ENCODE data around the gene NAPB.
A peak's percentile ranks its signal among the peaks of the same experiment; 100 is the strongest.
"Not testable (repeated sequence)": the region's sequence is repeated elsewhere in the genome, so short reads cannot be mapped to it uniquely, and the experiment has no call there.

NAPB gene

DNA sequence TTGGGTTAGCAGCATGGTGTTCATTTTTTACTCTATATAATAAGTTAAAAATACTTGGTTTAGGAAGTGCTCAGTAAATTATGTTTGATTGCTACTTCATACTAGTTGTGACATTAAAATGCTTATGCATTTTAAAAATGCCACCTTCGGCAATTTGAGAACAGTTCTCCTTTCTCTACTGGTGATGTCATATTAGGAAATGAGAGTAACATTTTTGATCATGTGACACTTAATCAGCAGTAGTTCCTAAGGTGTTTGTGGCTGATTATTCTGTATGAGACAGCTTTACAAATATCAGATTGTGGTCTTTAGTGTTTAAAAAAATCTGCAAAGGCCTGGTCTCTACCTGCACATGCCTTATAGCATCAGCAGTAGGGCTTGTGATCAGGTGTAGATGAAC, 54.9 kb downstream of the NAPB start:
- DNase-seq: no peak

DNA sequence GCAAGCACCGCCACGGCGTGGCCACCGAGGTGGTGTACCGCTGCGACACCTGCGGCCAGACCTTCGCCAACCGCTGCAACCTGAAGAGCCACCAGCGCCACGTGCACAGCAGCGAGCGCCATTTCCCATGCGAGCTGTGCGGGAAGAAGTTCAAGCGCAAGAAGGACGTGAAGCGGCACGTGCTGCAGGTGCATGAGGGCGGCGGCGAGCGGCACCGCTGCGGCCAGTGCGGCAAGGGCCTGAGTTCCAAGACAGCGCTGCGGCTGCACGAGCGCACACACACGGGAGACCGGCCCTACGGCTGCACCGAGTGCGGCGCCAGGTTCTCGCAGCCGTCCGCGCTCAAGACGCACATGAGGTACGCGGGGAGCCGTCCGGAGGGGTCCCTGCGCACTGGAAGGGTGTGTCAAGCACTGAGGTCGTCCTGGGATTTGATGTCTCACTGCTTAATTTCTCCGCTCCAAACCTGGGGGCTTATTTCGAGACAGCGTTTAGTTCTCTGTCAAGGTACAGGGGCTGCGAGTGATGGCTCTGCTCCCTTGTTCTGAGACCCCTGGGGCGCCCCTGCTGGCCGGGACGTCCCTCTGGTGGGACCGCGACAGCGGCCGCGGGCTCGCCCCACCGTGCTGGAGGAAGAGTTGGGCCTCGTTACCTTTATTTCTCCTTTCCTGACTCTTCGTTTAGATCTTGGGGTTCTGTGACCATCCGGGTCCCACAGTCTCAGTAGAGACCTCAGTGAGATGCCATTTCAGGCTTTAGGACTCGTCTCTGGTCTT, 55.7 kb downstream of the NAPB start:
- no peak for DNase-seq

DNA sequence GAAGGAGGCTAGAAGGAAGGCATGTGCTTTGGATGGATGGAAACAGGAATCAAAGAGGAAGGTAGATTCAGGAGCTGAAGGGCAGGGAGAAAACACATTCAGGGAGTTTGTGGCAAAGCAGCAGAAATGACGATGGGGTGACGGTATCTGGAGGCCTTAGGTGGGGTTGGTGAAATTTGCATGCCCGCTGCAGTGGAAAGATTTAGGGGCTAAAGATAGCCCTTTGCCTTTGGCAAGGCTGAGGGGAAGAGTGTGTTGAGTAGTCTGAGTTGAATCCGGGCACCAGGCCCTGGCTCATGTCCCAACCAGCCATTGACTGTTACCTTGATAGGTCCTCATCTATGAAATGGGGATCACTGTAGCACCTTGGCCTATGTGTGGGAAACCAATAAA, 58.0 kb downstream of the NAPB start:
- no peak for DNase-seq

DNA sequence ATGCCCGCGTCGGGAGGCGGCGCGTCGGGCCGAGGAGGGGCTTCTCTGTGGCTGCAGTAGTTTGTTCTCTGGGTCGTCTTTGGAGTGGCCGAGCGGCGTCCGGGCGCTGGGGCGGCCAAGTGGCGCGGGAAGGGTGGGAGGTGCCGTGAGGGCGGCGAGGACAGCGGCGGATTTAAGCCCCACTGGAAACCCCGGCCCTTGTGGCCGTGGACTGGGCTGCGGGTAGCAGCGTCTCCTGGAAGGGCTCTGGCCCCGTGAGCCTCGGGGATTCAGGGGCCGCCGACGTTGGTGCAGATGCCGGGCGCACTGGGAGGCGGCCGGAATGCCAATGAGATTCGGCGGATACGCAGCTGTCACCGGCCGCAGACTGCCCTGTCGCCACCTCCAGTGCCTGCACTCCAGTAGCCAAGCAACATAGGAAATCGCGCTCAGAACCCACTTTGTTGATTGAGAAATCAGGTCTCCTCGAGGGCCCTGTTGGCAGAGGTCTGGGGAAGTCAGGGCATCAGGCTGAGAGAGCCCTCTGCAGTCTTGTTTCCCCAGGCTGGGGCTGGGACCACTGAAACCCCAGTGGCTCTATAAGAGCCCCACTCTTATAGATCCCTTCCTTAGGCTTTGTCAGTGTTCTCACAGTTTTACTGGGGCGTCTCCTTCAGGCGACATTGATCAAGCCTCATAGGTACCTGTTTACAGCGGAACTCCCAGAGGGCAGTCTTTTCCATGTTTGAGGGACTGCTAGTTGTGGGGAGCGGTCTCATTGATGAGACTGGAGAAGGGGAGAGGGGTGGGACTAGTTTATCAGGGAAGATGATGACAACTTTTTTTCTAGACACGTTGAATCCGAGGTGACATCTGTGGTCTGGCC, 58.7 kb downstream of the NAPB start:
- DNase-seq: no peak

DNA sequence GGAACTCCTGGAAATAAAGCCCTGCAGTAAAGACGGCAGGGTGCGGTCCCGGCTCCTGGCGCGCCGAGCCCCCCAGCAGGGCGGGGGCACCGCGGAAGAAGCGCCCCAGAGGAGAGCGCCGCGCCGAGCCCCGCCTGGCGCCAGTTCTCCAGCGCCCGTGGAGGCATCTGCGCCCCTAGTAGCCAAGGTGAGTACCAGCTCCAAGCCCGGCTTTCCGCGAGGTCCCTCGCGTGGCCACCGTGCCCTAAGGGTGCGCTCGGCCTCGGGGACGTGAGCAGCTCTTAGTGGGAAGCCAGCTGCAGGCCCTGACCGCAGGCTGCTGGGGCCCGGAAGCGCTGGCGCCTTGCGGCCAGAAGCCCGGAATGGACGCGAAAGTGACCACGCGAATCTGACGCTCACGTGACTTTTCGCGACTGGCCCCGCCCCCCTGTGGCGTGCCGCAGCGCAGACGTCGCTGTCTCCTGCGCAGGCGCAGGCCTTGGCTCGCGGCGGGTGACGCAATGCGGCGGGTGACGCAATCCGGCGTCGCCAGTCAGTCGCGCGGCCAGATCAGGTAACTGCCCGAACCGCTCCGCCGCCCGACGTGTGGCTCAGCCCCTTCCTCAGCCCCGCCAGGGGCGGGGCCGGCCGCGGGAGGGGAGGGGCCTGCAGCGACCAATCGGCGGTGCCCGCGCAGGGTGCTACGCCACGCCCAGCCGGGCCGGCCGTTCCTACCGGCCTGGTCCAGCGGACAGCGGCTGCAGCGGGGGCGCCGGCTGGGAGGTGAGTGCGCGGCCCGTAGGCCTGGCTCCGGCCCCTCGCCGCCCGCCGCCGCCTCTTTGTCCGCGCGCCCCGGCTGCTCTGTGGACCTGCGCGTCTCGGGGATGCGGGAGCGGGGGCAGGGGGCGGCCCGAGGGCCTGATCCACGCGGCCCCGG, 59.6 kb downstream of the NAPB start, which contains the start of gene GZF1:
Gene GZF1 (plus strand): TSS at position 707 of the 916 bp plus-strand sequence. CDS start 2,202 bp downstream, outside the sequence.
- DNase-seq: peak; percentile 97

DNA sequence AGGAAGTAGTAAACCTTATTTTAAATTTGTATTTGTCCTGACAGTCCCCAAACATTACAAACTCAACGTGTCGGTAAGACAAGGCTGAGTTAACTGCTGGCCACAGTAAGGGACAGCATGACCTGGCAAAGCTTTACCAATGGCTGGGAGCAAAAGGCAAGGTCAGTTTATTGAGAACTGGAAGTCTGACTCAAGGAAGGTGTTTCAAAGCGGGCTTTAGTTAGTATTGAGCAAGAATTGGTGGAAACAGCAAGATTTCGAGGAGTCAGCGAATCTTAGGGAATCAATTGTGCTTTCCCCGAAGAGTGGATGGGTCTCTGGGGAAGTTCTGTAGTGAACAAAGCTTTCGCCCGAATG, 60.2 kb downstream of the NAPB start:
- no peak for DNase-seq

DNA sequence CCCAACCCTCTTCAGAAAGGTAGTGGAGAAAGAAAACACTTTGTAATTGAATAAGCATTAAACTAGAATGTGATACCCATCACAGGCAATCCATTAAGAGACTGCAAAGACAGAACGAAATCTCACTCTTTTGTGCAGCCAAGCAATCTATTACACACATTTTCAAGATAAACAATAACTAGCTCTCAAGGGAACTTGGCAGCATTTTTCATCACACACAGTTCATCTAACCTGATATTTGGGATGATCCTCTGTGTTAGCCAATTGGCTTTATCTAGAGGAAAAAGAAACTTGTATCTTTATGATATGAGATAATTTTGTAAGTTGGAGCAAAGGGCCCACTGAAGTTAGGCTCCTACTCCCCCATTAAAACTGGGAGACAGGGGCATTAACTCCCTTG, 60.8 kb downstream of the NAPB start:
- no peak for DNase-seq

DNA sequence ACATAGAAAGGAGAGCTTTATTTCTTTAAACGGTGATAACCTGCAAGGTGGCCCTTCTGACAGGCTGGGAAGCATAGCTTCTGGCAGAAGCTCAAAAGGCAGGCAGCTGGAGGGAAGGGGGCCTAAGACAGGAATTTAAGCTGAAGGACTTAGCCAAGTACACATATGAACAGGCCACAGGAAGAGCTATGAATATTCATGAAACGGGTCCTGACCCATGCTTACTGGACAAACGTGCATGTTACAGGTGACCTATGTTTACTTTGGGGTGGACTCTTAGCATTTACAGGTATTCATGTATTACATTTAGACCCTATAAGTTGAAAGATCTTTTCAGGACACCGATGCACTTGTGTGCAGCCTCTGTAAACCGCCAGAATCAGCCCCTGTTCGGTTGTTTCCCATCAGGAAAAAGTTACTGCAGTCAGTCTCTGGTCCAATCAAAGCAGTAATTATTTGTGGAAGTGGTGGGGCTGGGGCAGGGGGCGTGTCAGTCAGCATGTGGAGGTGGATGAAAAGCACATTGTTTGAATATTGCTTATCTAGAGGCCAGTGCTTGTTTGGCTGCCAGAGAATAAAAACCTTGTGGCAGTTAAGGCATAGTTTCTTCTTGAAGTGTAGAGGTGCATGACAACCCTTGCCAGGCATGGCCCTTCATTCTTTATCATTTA, 62.2 kb downstream of the NAPB start:
- DNase-seq: no peak

DNA sequence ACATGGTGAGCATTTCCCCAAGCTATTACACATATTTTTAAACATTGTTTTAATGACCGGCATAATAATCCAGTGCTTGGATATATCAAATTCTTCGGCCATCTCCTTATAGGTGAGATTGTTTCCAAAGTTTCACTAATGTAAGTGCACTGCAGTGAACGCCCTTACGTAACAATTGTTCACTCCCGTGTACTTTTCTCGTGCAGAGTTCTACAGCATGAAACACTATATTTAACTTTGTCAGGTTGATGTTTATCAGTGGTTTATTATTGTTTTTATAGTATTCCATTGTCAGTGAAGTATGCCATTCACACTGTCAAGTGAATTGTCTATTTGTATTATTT, 62.8 kb downstream of the NAPB start:
- no peak for DNase-seq

DNA sequence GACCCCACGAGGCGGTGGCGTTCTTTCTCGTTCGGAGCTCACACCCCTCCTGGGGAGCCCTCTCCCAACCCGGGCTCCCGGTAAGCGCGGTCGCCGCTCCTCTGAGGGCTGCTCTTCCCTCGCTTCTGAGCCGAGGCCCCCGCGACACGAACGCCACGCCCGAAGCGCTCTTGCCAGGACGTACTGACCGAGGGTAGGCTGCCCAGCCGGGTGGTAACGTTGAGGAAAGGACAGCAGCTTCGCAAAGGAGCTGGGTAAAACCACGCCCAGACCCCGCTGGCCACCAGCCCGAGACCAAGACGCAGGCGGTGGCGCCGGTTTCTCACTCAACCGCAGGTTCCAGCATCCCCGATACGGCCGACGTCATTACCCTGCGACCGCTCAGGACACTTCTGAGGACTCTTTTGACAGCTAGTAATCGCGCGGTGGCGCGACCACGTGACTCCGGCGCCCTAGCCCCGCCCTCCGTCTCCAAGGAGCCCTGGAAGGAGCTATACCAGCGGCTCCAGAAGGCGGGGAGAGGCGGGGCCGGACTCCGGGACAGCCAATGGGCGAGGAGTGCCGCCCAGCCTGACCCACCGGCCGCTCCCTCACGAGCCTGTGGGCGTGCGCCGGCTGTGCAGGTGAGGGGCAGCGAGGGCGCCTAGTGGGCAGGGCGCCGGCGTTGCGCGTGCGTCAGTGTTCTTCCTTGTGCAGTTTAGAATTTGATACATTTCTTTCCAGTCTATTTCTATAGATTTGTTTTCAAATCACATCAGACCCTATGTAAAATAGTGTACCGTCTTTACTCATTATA, 63.3 kb downstream of the NAPB start:
- DNase-seq: peak; percentile 99

DNA sequence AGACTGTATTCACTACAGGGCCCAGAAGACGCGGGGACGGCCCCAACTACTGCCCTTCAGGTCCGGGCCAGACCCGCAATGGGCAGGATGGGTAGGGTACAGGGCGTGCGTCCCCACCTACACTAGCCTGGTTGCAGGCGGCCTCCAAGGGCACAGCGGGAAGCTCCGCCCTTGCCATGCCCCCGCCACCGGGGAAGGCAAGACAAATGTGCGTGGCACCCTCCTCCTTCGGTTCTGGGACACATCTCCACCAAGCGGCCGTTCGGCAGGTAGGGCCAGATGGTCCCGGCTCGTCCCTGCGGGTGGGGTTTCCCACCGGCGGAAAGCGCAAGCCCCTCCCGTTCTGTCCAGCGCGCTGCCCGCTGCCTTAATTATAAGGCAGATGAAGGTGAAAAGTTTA, 65.1 kb downstream of the NAPB start:
- DNase-seq: no peak

DNA sequence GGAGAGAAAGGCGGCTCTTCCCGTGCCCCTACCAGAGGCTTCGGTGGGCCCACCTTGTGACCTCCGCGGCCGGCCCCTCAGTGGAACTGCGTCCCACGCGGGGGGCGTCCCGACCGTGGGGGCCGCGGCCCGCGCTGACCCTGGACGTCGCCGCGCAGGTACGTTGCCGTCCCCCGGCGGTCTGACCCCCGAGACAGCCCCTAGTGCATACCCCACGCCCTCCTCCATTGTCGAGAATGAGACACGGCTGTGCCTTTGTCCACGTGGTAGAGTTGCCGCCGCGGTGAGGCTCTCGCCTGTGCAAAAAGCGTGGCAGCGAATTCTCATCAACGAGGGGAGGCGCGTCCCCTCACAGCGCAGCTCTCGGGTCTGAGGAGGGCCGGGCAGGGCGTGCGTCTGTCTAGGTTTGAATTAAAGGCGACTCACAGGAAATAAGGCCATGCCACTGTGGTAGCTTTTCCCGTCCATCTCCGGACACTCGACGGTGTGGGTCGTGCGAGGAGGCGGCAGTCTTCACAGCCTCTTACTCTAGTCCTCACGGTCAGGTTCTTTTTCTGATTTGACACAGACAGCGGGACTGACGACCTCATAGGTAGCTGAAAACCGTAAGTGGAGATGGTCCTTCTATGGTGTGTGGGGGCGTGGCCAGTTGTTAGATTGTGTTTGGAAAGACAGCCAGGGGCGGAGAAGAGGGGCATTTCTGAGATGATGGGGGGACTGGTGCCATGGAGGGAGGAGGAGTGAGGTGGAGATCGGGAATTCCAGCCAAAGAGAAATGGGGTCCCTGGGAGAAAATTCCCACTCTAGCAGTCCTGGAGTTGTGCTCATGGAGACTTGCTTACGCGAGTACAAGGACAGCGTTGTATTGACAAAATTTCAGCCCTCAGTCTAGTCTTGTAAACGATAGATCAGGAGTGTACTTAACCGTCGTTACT, 70.1 kb downstream of the NAPB start:
- DNase-seq: peak; percentile 52

DNA sequence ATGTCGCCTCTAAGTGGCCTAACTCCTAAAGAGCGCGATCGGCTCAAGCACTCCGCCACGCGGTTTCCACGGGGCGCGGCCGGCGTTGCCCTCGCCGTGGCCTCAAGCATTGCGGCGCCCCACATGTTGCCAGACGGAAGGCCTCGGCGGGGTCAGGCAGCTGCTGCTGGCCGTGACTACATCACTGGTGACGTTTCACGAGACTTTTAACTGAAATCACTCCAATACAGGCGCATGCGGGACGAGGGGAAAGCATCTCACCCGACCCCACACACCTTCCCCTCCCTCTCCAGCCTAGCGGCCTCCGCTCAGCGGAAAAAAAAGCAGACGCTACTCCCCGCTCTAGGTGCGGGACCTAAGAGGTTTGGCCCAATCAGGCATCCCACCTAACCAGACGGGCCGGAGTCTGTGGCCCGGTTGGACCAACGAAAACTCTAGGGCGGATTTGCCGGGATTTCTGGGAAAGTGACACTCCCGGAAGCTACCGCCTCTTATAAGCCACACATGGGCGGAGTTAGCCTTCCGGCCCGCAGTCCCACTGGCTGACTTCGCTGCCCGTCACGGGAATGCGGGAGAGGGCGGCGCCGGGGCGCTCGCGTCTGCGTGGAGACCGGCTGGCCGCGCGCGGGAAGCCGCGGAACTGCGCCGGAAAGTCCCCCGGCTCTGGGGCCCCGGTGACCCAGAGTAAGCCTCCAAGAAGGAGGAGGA, 70.9 kb downstream of the NAPB start, which contains the start of gene NXT1:
Gene NXT1 (plus strand): TSS at position 596 of the 708 bp plus-strand sequence. CDS start 3,251 bp downstream, outside the sequence.
- DNase-seq: peak; percentile 99

DNA sequence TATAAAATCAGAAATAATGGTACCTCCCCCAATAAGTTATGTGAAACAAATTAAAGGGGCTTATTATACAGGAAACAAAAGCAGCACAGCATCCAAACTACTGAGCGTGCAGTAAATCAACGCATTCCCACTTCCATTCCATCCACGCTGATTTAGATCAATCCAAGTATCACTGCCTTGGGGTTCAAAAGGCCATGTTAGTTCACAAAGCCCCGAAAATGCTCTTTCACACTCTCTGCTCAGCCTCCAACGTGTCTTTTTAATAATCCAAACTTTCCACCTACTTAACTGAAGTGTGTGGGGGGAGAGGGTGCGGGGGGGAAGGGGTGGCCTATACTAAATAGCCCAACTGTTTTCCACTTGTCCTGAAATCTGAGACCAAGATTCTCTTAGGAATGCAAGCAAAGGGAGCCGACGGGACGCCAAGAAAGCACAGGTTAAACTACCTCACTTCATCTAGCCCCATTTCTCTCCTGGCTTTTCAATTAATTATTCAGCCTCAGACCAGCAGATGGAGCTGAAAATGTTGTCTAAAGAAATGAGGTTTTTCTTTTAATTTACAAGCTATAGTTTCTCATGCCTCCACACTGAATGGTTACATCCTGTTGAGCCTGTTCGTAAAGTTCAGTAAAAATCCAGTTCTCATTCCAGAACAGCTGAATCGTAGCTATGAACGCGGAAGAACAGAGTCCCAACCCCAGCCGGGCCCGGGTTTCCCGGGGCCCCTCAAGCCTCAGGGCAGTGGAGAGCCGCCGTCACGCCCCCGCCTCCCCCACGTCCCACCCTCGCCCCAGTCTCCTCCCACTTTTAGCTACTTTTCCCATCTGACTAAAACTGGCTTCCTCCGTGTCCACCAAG, 71.7 kb downstream of the NAPB start:
- peak; percentile 63 for DNase-seq

DNA sequence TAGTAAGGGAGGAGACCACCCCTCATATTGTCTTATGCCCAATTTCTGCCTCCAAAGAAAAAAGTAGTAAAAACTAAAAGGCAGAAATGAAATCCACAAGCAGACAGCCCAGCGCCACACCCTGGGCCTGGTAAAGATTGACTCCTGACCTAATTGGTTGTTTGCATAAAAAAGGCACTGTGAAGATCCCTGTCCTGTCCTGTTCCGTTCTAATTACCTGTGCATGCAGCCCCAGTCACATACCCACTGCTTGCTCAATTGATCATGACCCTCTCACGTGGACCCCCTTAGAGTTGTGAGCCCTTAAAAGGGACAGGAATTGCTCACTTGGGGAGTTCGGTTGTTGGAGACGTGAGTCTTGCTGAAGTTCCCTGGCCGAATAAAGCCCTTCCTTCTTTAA, 72.8 kb downstream of the NAPB start:
- not testable (repeated sequence) for DNase-seq

DNA sequence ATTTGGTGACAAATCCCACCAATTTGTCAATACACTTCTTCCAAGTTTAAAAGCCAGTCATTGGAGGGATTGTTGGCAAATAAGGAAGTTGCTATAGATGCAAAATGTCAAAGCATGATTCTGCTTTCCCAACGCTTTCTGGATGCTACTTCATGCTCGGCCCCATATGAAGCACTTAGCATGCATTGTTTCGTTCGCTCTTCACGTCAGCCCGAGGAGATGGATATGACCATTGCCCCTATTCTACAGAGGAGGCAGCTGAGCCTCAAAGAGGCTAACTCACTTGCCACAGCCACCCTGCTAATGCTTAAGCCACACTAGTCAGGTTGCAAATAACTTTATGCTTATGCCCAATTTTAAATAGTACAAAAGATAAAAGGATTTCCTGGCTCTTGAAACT, 73.5 kb downstream of the NAPB start:
- DNase-seq: no peak

DNA sequence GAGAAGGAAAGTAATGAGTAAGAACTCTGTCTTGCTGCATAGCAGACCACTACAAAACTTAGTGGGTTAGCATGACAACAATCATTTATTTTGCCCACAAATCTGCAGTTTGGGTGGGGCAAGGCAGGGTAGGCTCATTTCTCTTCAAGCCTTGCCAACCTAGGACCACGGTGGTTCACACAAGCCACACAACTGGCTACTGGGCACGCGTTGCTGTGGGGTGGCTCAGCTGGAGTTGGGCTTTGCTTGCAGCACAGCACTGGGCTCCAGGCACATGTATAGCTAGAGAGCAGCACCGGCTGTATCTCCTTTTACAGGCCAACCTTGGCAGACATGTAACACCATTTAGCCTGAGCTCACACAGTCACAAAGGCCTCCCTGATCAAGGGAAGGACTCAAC, 75.3 kb downstream of the NAPB start:
- DNase-seq: no peak

DNA sequence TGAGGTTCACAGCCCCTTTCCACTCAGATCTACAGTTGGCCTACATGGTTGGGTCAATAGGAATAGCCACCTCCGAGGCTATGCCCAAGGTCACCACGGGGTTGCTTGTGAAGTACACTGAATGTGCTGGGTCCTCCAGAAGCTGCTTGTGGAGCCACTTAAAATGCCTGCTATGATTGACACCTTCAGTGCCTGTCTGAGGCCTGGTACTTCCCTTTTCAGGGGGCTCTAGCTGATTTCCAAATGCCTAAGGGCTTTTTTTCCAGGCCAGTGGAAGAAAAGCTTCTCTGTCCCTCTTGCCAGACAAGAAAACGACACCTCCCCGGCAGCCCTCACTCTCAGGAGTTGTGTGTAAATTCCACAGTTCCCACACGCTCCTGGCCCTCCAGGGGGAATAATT, 77.0 kb downstream of the NAPB start:
- no peak for DNase-seq

DNA sequence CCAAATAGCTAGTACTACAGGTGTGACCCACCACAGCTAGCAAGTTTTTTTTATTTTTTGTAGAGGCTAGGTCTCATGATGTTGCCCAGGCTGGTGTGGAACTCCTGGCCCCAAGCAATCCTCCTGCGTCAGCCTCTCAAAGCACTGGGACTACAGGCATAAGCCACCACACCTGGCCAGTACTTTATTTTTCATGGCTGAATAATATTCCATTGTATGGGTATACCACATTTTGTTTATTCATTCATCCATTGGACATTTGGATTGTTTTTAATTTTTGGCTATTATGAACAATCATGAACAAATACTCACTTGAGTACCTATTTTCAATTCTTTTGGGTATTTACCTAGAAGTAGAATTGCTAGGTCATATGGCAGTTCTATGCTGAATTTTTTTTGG, 77.7 kb downstream of the NAPB start:
- no peak for DNase-seq

All from NCI-H2171 treated with DMSO at 0.1 percent for 48 hours (cell line).